GM23338 (cell line): ENCODE results near the gene CCDC134. TPM values are rescaled to one million over a fixed set of nuclear protein-coding genes. Genes with fewer than 3 reads are reported as not detected.
"Not testable (repeated sequence)": the region's sequence is repeated elsewhere in the genome, so short reads cannot be mapped to it uniquely, and the experiment has no call there.

Experiments used
- ATAC-seq: fragments of 200-7000 bp; cut with Tn5 transposase; 3 replicates; pipeline ENCODE4 v1.9.1; 2020
- DNase-seq: peaks from one replicate; pipeline ENCODE4 v3.0.0-alpha.2; 2015; ENCODE audit warnings: low spot score
- H2AFZ ChIP-seq: fragments of 200-600 bp; sonication (generic); 2 replicates; pipeline ENCODE4 v1.8.0; 2016; ENCODE audit warnings: antibody characterized with exemption, mild to moderate bottlenecking, moderate library complexity
- H3F3A ChIP-seq: fragments of 200-600 bp; sonication (generic); replicated peaks from 2 replicates; pipeline ENCODE4 v1.8.0; 2017; ENCODE audit warnings: antibody characterized with exemption, mixed run types, low read depth
- H3K27ac ChIP-seq: fragments of 200-600 bp; sonication (generic); 2 replicates; pipeline ENCODE4 v1.6.1; 2016; ENCODE audit warnings: low read depth
- H3K27me3 ChIP-seq: fragments of 200-600 bp; sonication (generic); 2 replicates; pipeline ENCODE4 v1.8.0; 2016; ENCODE audit warnings: mild to moderate bottlenecking, mixed run types, moderate library complexity; ENCODE audit not compliant: insufficient read depth
- H3K36me3 ChIP-seq: fragments of 200-600 bp; sonication (generic); 2 replicates; pipeline ENCODE4 v1.8.0; 2016; ENCODE audit warnings: mild to moderate bottlenecking; ENCODE audit not compliant: insufficient read depth
- H3K4me1 ChIP-seq: fragments of 200-600 bp; sonication (generic); 2 replicates; pipeline ENCODE4 v1.8.0; 2016; ENCODE audit warnings: mild to moderate bottlenecking, moderate library complexity; ENCODE audit not compliant: insufficient read depth
- H3K4me2 ChIP-seq: fragments of 200-600 bp; sonication (generic); 2 replicates; pipeline ENCODE4 v1.7.1; 2017; ENCODE audit warnings: mixed run types
- H3K4me3 ChIP-seq: fragments of 200-600 bp; sonication (generic); 2 replicates; pipeline ENCODE4 v1.6.1; 2016; ENCODE audit warnings: mixed run types
- H3K79me2 ChIP-seq: fragments of 200-600 bp; sonication (generic); replicated peaks from 2 replicates; pipeline ENCODE4 v1.8.0; 2017; ENCODE audit warnings: mild to moderate bottlenecking; ENCODE audit not compliant: insufficient read depth
- H3K9me2 ChIP-seq: fragments of 200-600 bp; sonication (generic); 2 replicates; pipeline ENCODE4 v1.8.0; 2017; ENCODE audit not compliant: insufficient read depth
- H4K20me1 ChIP-seq: fragments of 200-600 bp; sonication (generic); replicated peaks from 2 replicates; pipeline ENCODE4 v1.8.0; 2017; ENCODE audit warnings: mild to moderate bottlenecking; ENCODE audit not compliant: insufficient read depth
- H3K27ac Mint-ChIP-seq: 2 replicates; pipeline ENCODE4 v1.8.0; 2020; ENCODE audit warnings: inconsistent platforms, mild to moderate bottlenecking, moderate library complexity, mixed read lengths
- H3K27me3 Mint-ChIP-seq: 3 replicates; pipeline ENCODE4 v1.8.0; 2022; ENCODE audit warnings: low read depth, mild to moderate bottlenecking, moderate library complexity, mixed read lengths, inconsistent platforms; ENCODE audit not compliant: insufficient read depth, poor library complexity
- H3K36me3 Mint-ChIP-seq: 3 replicates; pipeline ENCODE4 v1.8.0; 2021; ENCODE audit warnings: low read depth, mild to moderate bottlenecking, inconsistent platforms, moderate library complexity, mixed read lengths
- H3K4me1 Mint-ChIP-seq: 3 replicates; pipeline ENCODE4 v1.8.0; 2020; ENCODE audit warnings: mild to moderate bottlenecking, inconsistent platforms, mixed read lengths
- H3K4me3 Mint-ChIP-seq: 3 replicates; pipeline ENCODE4 v1.8.0; 2021; ENCODE audit warnings: moderate library complexity, mild to moderate bottlenecking, inconsistent platforms, mixed read lengths
- H3K9me3 Mint-ChIP-seq: 3 replicates; pipeline ENCODE4 v1.8.0; 2020; ENCODE audit warnings: moderate library complexity, mild to moderate bottlenecking, inconsistent platforms, mixed read lengths
- CREB1 ChIP-seq: fragments of 250-450 bp; sonication (Bioruptor Pico); IDR thresholded peaks from 2 replicates; pipeline ENCODE4 v1.5.0; 2020; ENCODE audit warnings: low read depth, mild to moderate bottlenecking, moderate library complexity
- EZH2phosphoT487 ChIP-seq: fragments of 200-600 bp; sonication (generic); IDR thresholded peaks from one replicate; pipeline ENCODE4 v1.8.1; 2018; ENCODE audit warnings: antibody characterized with exemption; ENCODE audit not compliant: unreplicated experiment
- JUNB ChIP-seq: IDR thresholded peaks from one replicate; pipeline ENCODE4 v1.6.1; 2016; ENCODE audit warnings: antibody characterized with exemption; ENCODE audit not compliant: unreplicated experiment
- NANOG ChIP-seq: IDR thresholded peaks from 2 replicates; pipeline ENCODE4 v1.6.1; 2016; ENCODE audit warnings: antibody characterized with exemption, borderline replicate concordance
- ZNF331 ChIP-seq: fragments of 250-450 bp; sonication (Bioruptor Pico); IDR thresholded peaks from 2 replicates; pipeline ENCODE4 v1.5.0; 2020; ENCODE audit warnings: low read depth, mild to moderate bottlenecking, moderate library complexity
- polyA plus RNA-seq: library from polyadenylated mRNA; unstranded; fragments of >200 nt; fragmentation: Nextera tagmentation; extraction: Ambion mirVana; gene quantifications from 2 replicates; pipeline ENCODE4 v1.2.1, GENCODE V29; 2016
- total RNA-seq: library from RNA; depleted of rRNA; stranded (reverse); fragments of >200 nt; shearing (Covaris generic); gene quantifications from 2 replicates; pipeline ENCODE4 v1.2.3, GENCODE V29; 2014
- TF ChIP-seq, protein P1 (sequence below): IDR thresholded peaks from one replicate; pipeline ENCODE4 v1.6.1; 2018; ENCODE audit warnings: antibody characterized with exemption; ENCODE audit not compliant: unreplicated experiment
- TF ChIP-seq, protein P2 (sequence below), 2 experiments: fragments of 200-600 bp in 1 of 2; sonication (generic) in 1 of 2; conservative IDR thresholded peaks; 2 replicates each; pipeline versions ENCODE4 v1.5.1 to v1.6.1; 2016 to 2017; ENCODE audit warnings: antibody characterized with exemption in 2 of 2, low read depth in 2 of 2, mild to moderate bottlenecking in 2 of 2, moderate library complexity in 1 of 2
- TF ChIP-seq, protein P3 (sequence below): fragments of 250-450 bp; sonication (Bioruptor Pico); IDR thresholded peaks from 2 replicates; pipeline ENCODE4 v1.5.0; 2020; ENCODE audit warnings: mild to moderate bottlenecking, moderate library complexity

CCDC134 gene
- total and polyA plus RNA-seq, 2 experiments from 2014 or later: 2.7 to 24.5 TPM

DNA sequence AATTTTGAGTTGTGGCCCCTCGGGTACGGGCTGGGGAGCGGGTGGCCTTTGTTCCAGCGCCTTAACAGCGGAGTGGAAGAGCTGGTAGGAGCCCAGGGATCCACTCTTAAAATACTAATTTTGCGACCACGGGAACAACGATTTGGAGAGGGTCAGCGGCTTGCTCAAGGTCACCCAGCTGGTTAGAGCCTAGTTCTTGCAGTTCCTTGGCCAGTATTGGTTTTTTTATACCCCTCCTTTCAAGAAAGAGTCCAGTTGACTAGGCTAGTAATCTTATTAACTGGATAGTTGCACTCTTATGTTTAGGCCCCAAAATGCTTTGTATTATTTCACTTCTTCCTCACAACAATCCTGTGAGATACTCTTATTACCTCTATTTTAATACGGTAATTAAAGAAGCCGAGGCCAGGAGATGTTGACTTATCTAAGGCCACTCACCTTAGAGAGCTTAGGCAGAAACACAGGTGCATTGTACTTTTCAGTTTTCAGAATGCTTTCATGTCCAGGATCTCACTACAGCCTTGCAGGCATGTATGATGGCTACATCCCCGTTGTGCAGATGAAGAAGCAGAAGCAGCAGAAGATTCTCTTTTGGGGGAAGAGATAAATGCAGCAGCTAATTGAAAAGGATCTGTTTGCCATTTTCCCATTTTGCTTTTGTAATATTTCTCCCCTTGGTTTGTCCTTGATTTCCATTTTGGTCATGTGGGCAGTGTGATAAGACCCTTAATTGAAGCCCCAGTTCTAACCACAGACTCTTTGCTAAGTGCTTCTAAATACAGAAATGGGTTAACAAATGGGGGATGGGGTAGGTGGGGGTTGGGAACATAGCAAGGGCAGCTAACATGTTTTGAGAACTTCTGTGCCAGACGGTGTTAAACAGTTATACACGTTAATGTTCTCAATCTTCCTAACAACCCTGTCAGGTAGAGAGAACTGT, 33.8 kb downstream of the CCDC134 start:
- Histone ChIP-seq H3K36me3 (peaks cover 18% of the 10 kb centered on the region), H3K27me3 (no peaks in the 10 kb centered on the region), H4K20me1 (peaks cover 25% of the 10 kb centered on the region), H2AFZ (no peak overlapping the region), H3K79me2 (peaks cover 61% of the 10 kb centered on the region), H3K4me2 (peak overlapping the region; percentile 95), H3K9me2 (no peaks in the 10 kb centered on the region), H3K4me1 (peaks cover 29% of the 10 kb centered on the region), H3K27ac (peak overlapping the region; percentile 82), H3K4me3 (peak overlapping the region; percentile 79), H3F3A (peaks cover 7% of the 10 kb centered on the region; the same call in 1 of the 2 replicates)
- H3K9me3 Mint-ChIP-seq: no peaks in the 10 kb centered on the region
- peaks cover 36% of the 10 kb centered on the region for H3K4me1 Mint-ChIP-seq
- no peak for DNase-seq
- TF ChIP-seq EZH2phosphoT487 (no peak), ZNF331 (CRISPR knock-in tag) (no peak), CREB1 (CRISPR knock-in tag) (no peak), JUNB (no peak), NANOG (no peak)
- TF ChIP-seq, protein P1, sequence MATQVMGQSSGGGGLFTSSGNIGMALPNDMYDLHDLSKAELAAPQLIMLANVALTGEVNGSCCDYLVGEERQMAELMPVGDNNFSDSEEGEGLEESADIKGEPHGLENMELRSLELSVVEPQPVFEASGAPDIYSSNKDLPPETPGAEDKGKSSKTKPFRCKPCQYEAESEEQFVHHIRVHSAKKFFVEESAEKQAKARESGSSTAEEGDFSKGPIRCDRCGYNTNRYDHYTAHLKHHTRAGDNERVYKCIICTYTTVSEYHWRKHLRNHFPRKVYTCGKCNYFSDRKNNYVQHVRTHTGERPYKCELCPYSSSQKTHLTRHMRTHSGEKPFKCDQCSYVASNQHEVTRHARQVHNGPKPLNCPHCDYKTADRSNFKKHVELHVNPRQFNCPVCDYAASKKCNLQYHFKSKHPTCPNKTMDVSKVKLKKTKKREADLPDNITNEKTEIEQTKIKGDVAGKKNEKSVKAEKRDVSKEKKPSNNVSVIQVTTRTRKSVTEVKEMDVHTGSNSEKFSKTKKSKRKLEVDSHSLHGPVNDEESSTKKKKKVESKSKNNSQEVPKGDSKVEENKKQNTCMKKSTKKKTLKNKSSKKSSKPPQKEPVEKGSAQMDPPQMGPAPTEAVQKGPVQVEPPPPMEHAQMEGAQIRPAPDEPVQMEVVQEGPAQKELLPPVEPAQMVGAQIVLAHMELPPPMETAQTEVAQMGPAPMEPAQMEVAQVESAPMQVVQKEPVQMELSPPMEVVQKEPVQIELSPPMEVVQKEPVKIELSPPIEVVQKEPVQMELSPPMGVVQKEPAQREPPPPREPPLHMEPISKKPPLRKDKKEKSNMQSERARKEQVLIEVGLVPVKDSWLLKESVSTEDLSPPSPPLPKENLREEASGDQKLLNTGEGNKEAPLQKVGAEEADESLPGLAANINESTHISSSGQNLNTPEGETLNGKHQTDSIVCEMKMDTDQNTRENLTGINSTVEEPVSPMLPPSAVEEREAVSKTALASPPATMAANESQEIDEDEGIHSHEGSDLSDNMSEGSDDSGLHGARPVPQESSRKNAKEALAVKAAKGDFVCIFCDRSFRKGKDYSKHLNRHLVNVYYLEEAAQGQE: no peak
- TF ChIP-seq, protein P2, sequence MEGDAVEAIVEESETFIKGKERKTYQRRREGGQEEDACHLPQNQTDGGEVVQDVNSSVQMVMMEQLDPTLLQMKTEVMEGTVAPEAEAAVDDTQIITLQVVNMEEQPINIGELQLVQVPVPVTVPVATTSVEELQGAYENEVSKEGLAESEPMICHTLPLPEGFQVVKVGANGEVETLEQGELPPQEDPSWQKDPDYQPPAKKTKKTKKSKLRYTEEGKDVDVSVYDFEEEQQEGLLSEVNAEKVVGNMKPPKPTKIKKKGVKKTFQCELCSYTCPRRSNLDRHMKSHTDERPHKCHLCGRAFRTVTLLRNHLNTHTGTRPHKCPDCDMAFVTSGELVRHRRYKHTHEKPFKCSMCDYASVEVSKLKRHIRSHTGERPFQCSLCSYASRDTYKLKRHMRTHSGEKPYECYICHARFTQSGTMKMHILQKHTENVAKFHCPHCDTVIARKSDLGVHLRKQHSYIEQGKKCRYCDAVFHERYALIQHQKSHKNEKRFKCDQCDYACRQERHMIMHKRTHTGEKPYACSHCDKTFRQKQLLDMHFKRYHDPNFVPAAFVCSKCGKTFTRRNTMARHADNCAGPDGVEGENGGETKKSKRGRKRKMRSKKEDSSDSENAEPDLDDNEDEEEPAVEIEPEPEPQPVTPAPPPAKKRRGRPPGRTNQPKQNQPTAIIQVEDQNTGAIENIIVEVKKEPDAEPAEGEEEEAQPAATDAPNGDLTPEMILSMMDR (conservative IDR thresholded peaks at IDR 0.05; ENCODE audit: low read depth in 2 of 2): no peak
- TF ChIP-seq, protein P3, sequence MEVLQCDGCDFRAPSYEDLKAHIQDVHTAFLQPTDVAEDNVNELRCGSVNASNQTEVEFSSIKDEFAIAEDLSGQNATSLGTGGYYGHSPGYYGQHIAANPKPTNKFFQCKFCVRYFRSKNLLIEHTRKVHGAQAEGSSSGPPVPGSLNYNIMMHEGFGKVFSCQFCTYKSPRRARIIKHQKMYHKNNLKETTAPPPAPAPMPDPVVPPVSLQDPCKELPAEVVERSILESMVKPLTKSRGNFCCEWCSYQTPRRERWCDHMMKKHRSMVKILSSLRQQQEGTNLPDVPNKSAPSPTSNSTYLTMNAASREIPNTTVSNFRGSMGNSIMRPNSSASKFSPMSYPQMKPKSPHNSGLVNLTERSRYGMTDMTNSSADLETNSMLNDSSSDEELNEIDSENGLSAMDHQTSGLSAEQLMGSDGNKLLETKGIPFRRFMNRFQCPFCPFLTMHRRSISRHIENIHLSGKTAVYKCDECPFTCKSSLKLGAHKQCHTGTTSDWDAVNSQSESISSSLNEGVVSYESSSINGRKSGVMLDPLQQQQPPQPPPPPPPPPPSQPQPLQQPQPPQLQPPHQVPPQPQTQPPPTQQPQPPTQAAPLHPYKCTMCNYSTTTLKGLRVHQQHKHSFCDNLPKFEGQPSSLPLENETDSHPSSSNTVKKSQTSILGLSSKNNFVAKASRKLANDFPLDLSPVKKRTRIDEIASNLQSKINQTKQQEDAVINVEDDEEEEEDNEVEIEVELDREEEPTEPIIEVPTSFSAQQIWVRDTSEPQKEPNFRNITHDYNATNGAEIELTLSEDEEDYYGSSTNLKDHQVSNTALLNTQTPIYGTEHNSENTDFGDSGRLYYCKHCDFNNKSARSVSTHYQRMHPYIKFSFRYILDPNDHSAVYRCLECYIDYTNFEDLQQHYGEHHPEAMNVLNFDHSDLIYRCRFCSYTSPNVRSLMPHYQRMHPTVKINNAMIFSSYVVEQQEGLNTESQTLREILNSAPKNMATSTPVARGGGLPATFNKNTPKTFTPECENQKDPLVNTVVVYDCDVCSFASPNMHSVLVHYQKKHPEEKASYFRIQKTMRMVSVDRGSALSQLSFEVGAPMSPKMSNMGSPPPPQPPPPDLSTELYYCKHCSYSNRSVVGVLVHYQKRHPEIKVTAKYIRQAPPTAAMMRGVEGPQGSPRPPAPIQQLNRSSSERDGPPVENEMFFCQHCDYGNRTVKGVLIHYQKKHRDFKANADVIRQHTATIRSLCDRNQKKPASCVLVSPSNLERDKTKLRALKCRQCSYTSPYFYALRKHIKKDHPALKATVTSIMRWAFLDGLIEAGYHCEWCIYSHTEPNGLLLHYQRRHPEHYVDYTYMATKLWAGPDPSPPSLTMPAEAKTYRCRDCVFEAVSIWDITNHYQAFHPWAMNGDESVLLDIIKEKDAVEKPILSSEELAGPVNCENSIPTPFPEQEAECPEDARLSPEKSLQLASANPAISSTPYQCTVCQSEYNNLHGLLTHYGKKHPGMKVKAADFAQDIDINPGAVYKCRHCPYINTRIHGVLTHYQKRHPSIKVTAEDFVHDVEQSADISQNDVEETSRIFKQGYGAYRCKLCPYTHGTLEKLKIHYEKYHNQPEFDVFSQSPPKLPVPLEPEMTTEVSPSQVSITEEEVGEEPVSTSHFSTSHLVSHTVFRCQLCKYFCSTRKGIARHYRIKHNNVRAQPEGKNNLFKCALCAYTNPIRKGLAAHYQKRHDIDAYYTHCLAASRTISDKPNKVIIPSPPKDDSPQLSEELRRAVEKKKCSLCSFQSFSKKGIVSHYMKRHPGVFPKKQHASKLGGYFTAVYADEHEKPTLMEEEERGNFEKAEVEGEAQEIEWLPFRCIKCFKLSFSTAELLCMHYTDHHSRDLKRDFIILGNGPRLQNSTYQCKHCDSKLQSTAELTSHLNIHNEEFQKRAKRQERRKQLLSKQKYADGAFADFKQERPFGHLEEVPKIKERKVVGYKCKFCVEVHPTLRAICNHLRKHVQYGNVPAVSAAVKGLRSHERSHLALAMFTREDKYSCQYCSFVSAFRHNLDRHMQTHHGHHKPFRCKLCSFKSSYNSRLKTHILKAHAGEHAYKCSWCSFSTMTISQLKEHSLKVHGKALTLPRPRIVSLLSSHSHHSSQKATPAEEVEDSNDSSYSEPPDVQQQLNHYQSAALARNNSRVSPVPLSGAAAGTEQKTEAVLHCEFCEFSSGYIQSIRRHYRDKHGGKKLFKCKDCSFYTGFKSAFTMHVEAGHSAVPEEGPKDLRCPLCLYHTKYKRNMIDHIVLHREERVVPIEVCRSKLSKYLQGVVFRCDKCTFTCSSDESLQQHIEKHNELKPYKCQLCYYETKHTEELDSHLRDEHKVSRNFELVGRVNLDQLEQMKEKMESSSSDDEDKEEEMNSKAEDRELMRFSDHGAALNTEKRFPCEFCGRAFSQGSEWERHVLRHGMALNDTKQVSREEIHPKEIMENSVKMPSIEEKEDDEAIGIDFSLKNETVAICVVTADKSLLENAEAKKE: no peak
- H3K27ac Mint-ChIP-seq: peak overlapping the region; percentile 97
- ATAC-seq: no peak
- peak overlapping the region; percentile 99 for H3K4me3 Mint-ChIP-seq
- H3K27me3 Mint-ChIP-seq: peaks cover 6% of the 10 kb centered on the region
- peaks cover 44% of the 10 kb centered on the region for H3K36me3 Mint-ChIP-seq

DNA sequence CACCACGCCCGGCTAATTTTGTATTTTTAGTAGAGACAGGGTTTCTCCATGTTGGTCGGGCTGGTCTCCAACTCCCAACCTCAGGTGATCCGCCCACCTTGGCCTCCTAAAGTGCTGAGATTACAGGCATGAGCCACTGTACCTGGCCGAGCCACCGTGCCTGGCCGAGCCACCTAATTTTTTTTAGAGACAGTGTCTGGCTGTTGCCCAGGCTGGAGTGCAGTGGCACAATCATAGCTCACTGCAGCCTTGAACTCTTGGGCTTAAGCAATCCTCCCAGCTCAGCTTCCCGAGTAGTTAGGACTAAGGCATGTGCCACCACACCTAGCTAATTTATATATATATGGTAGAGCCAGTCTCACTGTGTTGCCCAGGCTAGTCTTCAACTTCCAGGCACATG, 35.0 kb downstream of the CCDC134 start:
- DNase-seq, ATAC-seq, H3K9me2 ChIP-seq, H2AFZ ChIP-seq, H3K27me3 Mint-ChIP-seq, H3K4me2 ChIP-seq, H3K27me3 ChIP-seq, H3K9me3 Mint-ChIP-seq, H3K4me3 Mint-ChIP-seq, H3K4me3 ChIP-seq, H3F3A ChIP-seq: not testable (repeated sequence)
- Histone ChIP-seq H4K20me1 (peaks cover 37% of the 10 kb centered on the region), H3K36me3 (peaks cover 18% of the 10 kb centered on the region), H3K79me2 (peaks cover 73% of the 10 kb centered on the region), H3K27ac (peak overlapping the region; percentile 27; the same call in 1 of the 2 replicates), H3K4me1 (peaks cover 33% of the 10 kb centered on the region)
- Mint-ChIP-seq H3K4me1 (peaks cover 41% of the 10 kb centered on the region), H3K36me3 (peaks cover 49% of the 10 kb centered on the region), H3K27ac (peak overlapping the region; percentile 78; the same call in 1 of the 2 replicates)
